Ammon's horn (tissue), 1 donor: Measurements from ENCODE around the gene POLR1D.
"Not testable (repeated sequence)": the region's sequence is repeated elsewhere in the genome, so short reads cannot be mapped to it uniquely, and the experiment has no call there.

Experiments used
- DNase-seq: peaks from one replicate; pipeline ENCODE4 v3.0.0-alpha.2; 2016; ENCODE audit warnings: low spot score

POLR1D gene

GRCh38 chr13:27617881-27618321 is 3.8 kb upstream of the POLR1D start:
- no peak for DNase-seq

- DNase-seq: no peak
Observed at GRCh38 chr13:27619093-27619727, 2.5 kb upstream of the POLR1D start.

- DNase-seq: peak; percentile 24
Observed at GRCh38 chr13:27619728-27620376, 1.8 kb upstream of the POLR1D start.

GRCh38 chr13:27620377-27621115 is 1.1 kb upstream of the POLR1D start, which contains the start of gene LNX2:
LNX2 (minus strand) TSS chr13:27620529; CDS start chr13:27581703, 38,826 bp downstream.
- peak; percentile 98 for DNase-seq

GRCh38 chr13:27621116-27621365 is 651 bp upstream of the POLR1D start:
- no peak for DNase-seq

- DNase-seq: no peak
Observed at GRCh38 chr13:27622102-27622820, 569 bp downstream of the POLR1D start.

GRCh38 chr13:27622881-27623280 is 1.2 kb downstream of the POLR1D start:
- no peak for DNase-seq

- no peak for DNase-seq
Observed at GRCh38 chr13:27624071-27624470, 2.4 kb downstream of the POLR1D start.

- no peak for DNase-seq
Observed at GRCh38 chr13:27625839-27626238, 4.1 kb downstream of the POLR1D start.

GRCh38 chr13:27627380-27627779 is 5.7 kb downstream of the POLR1D start:
- DNase-seq: no peak

- DNase-seq: no peak
Observed at GRCh38 chr13:27628081-27628480, 6.4 kb downstream of the POLR1D start.

GRCh38 chr13:27628766-27629165 is 7.1 kb downstream of the POLR1D start:
- not testable (repeated sequence) for DNase-seq

GRCh38 chr13:27631156-27631555 is 9.5 kb downstream of the POLR1D start:
- no peak for DNase-seq

- no peak for DNase-seq
Observed at GRCh38 chr13:27631665-27632064, 10.0 kb downstream of the POLR1D start.

GRCh38 chr13:27632214-27632613 is 10.5 kb downstream of the POLR1D start:
- DNase-seq: no peak

- DNase-seq: no peak
Observed at GRCh38 chr13:27632648-27633047, 11.0 kb downstream of the POLR1D start.

- DNase-seq: no peak
Observed at GRCh38 chr13:27634231-27634630, 12.5 kb downstream of the POLR1D start.

- DNase-seq: no peak
Observed at GRCh38 chr13:27634791-27635190, 13.1 kb downstream of the POLR1D start.

- no peak for DNase-seq
Observed at GRCh38 chr13:27635266-27635665, 13.6 kb downstream of the POLR1D start.

GRCh38 chr13:27636589-27637288 is 15.0 kb downstream of the POLR1D start:
- no peak for DNase-seq

GRCh38 chr13:27637289-27637626 is 15.6 kb downstream of the POLR1D start:
- DNase-seq: no peak

GRCh38 chr13:27638001-27638400 is 16.3 kb downstream of the POLR1D start:
- DNase-seq: no peak
